GM23338 (cell line): ENCODE measurements around the gene RBM3. TPM values are rescaled to one million over a fixed set of nuclear protein-coding genes. Genes with fewer than 3 reads are reported as not detected.
A peak's percentile ranks its signal among the peaks of the same experiment; 100 is the strongest.

Experiments
- ATAC-seq: fragments of 200-7000 bp; cut with Tn5 transposase; 3 replicates; pipeline ENCODE4 v1.9.1; 2020
- DNase-seq: peaks from one replicate; pipeline ENCODE4 v3.0.0-alpha.2; 2015; ENCODE audit warnings: low spot score
- H2AFZ ChIP-seq: fragments of 200-600 bp; sonication (generic); 2 replicates; pipeline ENCODE4 v1.8.0; 2016; ENCODE audit warnings: antibody characterized with exemption, mild to moderate bottlenecking, moderate library complexity
- H3F3A ChIP-seq: fragments of 200-600 bp; sonication (generic); replicated peaks from 2 replicates; pipeline ENCODE4 v1.8.0; 2017; ENCODE audit warnings: antibody characterized with exemption, mixed run types, low read depth
- H3K27ac ChIP-seq: fragments of 200-600 bp; sonication (generic); 2 replicates; pipeline ENCODE4 v1.6.1; 2016; ENCODE audit warnings: low read depth
- H3K27me3 ChIP-seq: fragments of 200-600 bp; sonication (generic); 2 replicates; pipeline ENCODE4 v1.8.0; 2016; ENCODE audit warnings: mild to moderate bottlenecking, mixed run types, moderate library complexity; ENCODE audit not compliant: insufficient read depth
- H3K36me3 ChIP-seq: fragments of 200-600 bp; sonication (generic); 2 replicates; pipeline ENCODE4 v1.8.0; 2016; ENCODE audit warnings: mild to moderate bottlenecking; ENCODE audit not compliant: insufficient read depth
- H3K4me1 ChIP-seq: fragments of 200-600 bp; sonication (generic); 2 replicates; pipeline ENCODE4 v1.8.0; 2016; ENCODE audit warnings: mild to moderate bottlenecking, moderate library complexity; ENCODE audit not compliant: insufficient read depth
- H3K4me2 ChIP-seq: fragments of 200-600 bp; sonication (generic); 2 replicates; pipeline ENCODE4 v1.7.1; 2017; ENCODE audit warnings: mixed run types
- H3K4me3 ChIP-seq: fragments of 200-600 bp; sonication (generic); 2 replicates; pipeline ENCODE4 v1.6.1; 2016; ENCODE audit warnings: mixed run types
- H3K79me2 ChIP-seq: fragments of 200-600 bp; sonication (generic); replicated peaks from 2 replicates; pipeline ENCODE4 v1.8.0; 2017; ENCODE audit warnings: mild to moderate bottlenecking; ENCODE audit not compliant: insufficient read depth
- H3K9me2 ChIP-seq: fragments of 200-600 bp; sonication (generic); 2 replicates; pipeline ENCODE4 v1.8.0; 2017; ENCODE audit not compliant: insufficient read depth
- H4K20me1 ChIP-seq: fragments of 200-600 bp; sonication (generic); replicated peaks from 2 replicates; pipeline ENCODE4 v1.8.0; 2017; ENCODE audit warnings: mild to moderate bottlenecking; ENCODE audit not compliant: insufficient read depth
- H3K27ac Mint-ChIP-seq: 2 replicates; pipeline ENCODE4 v1.8.0; 2020; ENCODE audit warnings: inconsistent platforms, mild to moderate bottlenecking, moderate library complexity, mixed read lengths
- H3K27me3 Mint-ChIP-seq: 3 replicates; pipeline ENCODE4 v1.8.0; 2022; ENCODE audit warnings: low read depth, mild to moderate bottlenecking, moderate library complexity, mixed read lengths, inconsistent platforms; ENCODE audit not compliant: insufficient read depth, poor library complexity
- H3K36me3 Mint-ChIP-seq: 3 replicates; pipeline ENCODE4 v1.8.0; 2021; ENCODE audit warnings: low read depth, mild to moderate bottlenecking, inconsistent platforms, moderate library complexity, mixed read lengths
- H3K4me1 Mint-ChIP-seq: 3 replicates; pipeline ENCODE4 v1.8.0; 2020; ENCODE audit warnings: mild to moderate bottlenecking, inconsistent platforms, mixed read lengths
- H3K4me3 Mint-ChIP-seq: 3 replicates; pipeline ENCODE4 v1.8.0; 2021; ENCODE audit warnings: moderate library complexity, mild to moderate bottlenecking, inconsistent platforms, mixed read lengths
- H3K9me3 Mint-ChIP-seq: 3 replicates; pipeline ENCODE4 v1.8.0; 2020; ENCODE audit warnings: moderate library complexity, mild to moderate bottlenecking, inconsistent platforms, mixed read lengths
- CREB1 ChIP-seq: fragments of 250-450 bp; sonication (Bioruptor Pico); IDR thresholded peaks from 2 replicates; pipeline ENCODE4 v1.5.0; 2020; ENCODE audit warnings: low read depth, mild to moderate bottlenecking, moderate library complexity
- JUNB ChIP-seq: IDR thresholded peaks from one replicate; pipeline ENCODE4 v1.6.1; 2016; ENCODE audit warnings: antibody characterized with exemption; ENCODE audit not compliant: unreplicated experiment
- NANOG ChIP-seq: IDR thresholded peaks from 2 replicates; pipeline ENCODE4 v1.6.1; 2016; ENCODE audit warnings: antibody characterized with exemption, borderline replicate concordance
- POLR2AphosphoS5 ChIP-seq: IDR thresholded peaks from 2 replicates; pipeline ENCODE4 v1.6.1; 2016; ENCODE audit warnings: antibody characterized with exemption, low read depth
- STAT1 ChIP-seq: IDR thresholded peaks from one replicate; pipeline ENCODE4 v1.6.1; 2016; ENCODE audit warnings: antibody characterized with exemption; ENCODE audit not compliant: unreplicated experiment
- ZNF331 ChIP-seq: fragments of 250-450 bp; sonication (Bioruptor Pico); IDR thresholded peaks from 2 replicates; pipeline ENCODE4 v1.5.0; 2020; ENCODE audit warnings: low read depth, mild to moderate bottlenecking, moderate library complexity
- polyA plus RNA-seq: library from polyadenylated mRNA; unstranded; fragments of >200 nt; fragmentation: Nextera tagmentation; extraction: Ambion mirVana; gene quantifications from 2 replicates; pipeline ENCODE4 v1.2.1, GENCODE V29; 2016
- total RNA-seq: library from RNA; depleted of rRNA; stranded (reverse); fragments of >200 nt; shearing (Covaris generic); gene quantifications from 2 replicates; pipeline ENCODE4 v1.2.3, GENCODE V29; 2014
- TF ChIP-seq, protein P1 (sequence below): IDR thresholded peaks from 2 replicates; pipeline ENCODE4 v1.6.1; 2016; ENCODE audit warnings: antibody characterized with exemption
- TF ChIP-seq, protein P2 (sequence below): fragments of 250-450 bp; sonication (Bioruptor Pico); IDR thresholded peaks from 2 replicates; pipeline ENCODE4 v1.5.0; 2020; ENCODE audit warnings: mild to moderate bottlenecking, moderate library complexity

The RBM3 gene
- total and polyA plus RNA-seq, 2 experiments from 2014 or later = 77.5 to 103 TPM

DNA sequence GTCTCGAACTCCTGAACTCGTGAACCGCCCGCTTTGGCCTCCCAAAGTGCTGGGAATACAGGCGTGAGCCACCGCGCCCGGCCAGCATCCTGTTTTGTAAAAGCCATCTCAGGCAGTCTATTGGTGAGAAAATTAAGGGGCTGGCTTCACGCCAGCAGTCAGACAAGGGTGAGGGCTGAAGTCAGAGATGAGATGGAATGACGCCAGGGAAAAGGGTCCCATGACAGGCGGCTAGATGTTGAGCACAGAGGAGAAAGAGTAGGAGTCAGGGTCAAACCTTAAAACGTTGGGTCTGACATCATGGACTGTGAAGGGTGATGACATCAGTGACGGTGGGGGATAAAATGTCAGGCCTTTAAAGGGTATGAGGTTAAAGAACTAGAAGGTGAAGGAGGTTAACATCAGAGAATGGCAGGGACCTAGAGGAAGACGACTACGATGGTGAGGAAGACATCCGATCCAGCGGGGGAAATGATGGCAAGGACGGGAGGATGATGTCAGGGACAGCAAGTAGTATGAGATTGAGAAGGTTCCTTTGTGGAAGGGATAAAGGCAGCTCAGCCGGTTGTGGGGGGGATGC is 504 bp upstream of the RBM3 start:
- Histone ChIP-seq H4K20me1 (no peaks in the 10 kb centered on the region), H3K79me2 (peaks cover 13% of the 10 kb centered on the region), H2AFZ (no peak overlapping the region), H3K4me3 (peak overlapping the region; percentile 73), H3K4me2 (peak overlapping the region; percentile 82), H3K9me2 (no peaks in the 10 kb centered on the region), H3F3A (peaks cover 9% of the 10 kb centered on the region; the same call in 1 of the 2 replicates), H3K36me3 (peaks cover 32% of the 10 kb centered on the region), H3K4me1 (no peaks in the 10 kb centered on the region), H3K27ac (peak overlapping the region; percentile 45; the same call in 1 of the 2 replicates), H3K27me3 (no peaks in the 10 kb centered on the region)
- ATAC-seq (no peak; the same call in 2 of the 3 replicates), DNase-seq (no peak)
- Mint-ChIP-seq H3K27ac (peak overlapping the region; percentile 100), H3K9me3 (no peaks in the 10 kb centered on the region), H3K27me3 (peaks cover 6% of the 10 kb centered on the region), H3K36me3 (peaks cover 44% of the 10 kb centered on the region), H3K4me3 (peak overlapping the region; percentile 94), H3K4me1 (peaks cover 9% of the 10 kb centered on the region; the same call in 2 of the 3 replicates)
- TF ChIP-seq JUNB = no peak
- TF ChIP-seq, protein P1, sequence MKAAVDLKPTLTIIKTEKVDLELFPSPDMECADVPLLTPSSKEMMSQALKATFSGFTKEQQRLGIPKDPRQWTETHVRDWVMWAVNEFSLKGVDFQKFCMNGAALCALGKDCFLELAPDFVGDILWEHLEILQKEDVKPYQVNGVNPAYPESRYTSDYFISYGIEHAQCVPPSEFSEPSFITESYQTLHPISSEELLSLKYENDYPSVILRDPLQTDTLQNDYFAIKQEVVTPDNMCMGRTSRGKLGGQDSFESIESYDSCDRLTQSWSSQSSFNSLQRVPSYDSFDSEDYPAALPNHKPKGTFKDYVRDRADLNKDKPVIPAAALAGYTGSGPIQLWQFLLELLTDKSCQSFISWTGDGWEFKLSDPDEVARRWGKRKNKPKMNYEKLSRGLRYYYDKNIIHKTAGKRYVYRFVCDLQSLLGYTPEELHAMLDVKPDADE = no peak
- no peak for TF ChIP-seq POLR2AphosphoS5
- TF ChIP-seq ZNF331 = no peak
- TF ChIP-seq CREB1 = no peak
- no peak for TF ChIP-seq STAT1
- TF ChIP-seq NANOG = no peak
- TF ChIP-seq, protein P2, sequence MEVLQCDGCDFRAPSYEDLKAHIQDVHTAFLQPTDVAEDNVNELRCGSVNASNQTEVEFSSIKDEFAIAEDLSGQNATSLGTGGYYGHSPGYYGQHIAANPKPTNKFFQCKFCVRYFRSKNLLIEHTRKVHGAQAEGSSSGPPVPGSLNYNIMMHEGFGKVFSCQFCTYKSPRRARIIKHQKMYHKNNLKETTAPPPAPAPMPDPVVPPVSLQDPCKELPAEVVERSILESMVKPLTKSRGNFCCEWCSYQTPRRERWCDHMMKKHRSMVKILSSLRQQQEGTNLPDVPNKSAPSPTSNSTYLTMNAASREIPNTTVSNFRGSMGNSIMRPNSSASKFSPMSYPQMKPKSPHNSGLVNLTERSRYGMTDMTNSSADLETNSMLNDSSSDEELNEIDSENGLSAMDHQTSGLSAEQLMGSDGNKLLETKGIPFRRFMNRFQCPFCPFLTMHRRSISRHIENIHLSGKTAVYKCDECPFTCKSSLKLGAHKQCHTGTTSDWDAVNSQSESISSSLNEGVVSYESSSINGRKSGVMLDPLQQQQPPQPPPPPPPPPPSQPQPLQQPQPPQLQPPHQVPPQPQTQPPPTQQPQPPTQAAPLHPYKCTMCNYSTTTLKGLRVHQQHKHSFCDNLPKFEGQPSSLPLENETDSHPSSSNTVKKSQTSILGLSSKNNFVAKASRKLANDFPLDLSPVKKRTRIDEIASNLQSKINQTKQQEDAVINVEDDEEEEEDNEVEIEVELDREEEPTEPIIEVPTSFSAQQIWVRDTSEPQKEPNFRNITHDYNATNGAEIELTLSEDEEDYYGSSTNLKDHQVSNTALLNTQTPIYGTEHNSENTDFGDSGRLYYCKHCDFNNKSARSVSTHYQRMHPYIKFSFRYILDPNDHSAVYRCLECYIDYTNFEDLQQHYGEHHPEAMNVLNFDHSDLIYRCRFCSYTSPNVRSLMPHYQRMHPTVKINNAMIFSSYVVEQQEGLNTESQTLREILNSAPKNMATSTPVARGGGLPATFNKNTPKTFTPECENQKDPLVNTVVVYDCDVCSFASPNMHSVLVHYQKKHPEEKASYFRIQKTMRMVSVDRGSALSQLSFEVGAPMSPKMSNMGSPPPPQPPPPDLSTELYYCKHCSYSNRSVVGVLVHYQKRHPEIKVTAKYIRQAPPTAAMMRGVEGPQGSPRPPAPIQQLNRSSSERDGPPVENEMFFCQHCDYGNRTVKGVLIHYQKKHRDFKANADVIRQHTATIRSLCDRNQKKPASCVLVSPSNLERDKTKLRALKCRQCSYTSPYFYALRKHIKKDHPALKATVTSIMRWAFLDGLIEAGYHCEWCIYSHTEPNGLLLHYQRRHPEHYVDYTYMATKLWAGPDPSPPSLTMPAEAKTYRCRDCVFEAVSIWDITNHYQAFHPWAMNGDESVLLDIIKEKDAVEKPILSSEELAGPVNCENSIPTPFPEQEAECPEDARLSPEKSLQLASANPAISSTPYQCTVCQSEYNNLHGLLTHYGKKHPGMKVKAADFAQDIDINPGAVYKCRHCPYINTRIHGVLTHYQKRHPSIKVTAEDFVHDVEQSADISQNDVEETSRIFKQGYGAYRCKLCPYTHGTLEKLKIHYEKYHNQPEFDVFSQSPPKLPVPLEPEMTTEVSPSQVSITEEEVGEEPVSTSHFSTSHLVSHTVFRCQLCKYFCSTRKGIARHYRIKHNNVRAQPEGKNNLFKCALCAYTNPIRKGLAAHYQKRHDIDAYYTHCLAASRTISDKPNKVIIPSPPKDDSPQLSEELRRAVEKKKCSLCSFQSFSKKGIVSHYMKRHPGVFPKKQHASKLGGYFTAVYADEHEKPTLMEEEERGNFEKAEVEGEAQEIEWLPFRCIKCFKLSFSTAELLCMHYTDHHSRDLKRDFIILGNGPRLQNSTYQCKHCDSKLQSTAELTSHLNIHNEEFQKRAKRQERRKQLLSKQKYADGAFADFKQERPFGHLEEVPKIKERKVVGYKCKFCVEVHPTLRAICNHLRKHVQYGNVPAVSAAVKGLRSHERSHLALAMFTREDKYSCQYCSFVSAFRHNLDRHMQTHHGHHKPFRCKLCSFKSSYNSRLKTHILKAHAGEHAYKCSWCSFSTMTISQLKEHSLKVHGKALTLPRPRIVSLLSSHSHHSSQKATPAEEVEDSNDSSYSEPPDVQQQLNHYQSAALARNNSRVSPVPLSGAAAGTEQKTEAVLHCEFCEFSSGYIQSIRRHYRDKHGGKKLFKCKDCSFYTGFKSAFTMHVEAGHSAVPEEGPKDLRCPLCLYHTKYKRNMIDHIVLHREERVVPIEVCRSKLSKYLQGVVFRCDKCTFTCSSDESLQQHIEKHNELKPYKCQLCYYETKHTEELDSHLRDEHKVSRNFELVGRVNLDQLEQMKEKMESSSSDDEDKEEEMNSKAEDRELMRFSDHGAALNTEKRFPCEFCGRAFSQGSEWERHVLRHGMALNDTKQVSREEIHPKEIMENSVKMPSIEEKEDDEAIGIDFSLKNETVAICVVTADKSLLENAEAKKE (CRISPR knock-in tag) = no peak
